HG02798 (cell line): Measurements from ENCODE around the gene PSMD13.

Experiments
- ATAC-seq: cut with Tn5 transposase; IDR thresholded peaks from one replicate; pipeline ENCODE4 v1.9.1; 2021; ENCODE audit warnings: mild to moderate bottlenecking; ENCODE audit not compliant: unreplicated experiment, poor library complexity

Gene PSMD13

GRCh38 chr11:296171-297050 is 59.6 kb downstream of the PSMD13 start:
- ATAC-seq, result no peak

DNA sequence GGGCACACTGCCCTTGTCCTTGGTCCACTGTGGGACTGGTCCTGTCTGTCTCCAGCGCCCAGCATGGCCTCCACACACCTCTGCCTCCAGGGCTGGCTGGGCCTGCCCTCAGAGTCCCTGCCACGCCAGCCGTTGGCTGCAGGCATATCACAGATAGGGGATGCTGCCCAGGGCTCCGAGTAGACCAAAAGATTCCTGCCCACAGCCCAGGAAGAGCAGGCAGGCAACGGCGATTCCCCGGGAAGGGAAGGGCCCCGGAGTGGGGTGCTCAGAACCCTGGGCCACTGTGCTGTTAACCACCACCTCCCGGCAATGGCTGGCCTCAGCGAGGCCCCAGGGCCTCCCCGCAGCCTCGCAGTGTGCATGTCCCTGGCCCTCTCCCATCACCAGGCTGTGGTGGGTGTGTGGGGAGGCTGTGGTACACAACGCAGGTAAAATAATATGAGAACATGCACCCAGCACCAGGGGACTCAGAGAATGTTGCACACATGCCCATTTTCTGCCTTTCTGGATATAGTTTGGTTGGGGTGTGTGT is 60.3 kb downstream of the PSMD13 start:
- ATAC-seq, result no peak

GRCh38 chr11:297586-298405 is 61.0 kb downstream of the PSMD13 start:
- no peak for ATAC-seq

- ATAC-seq, result no peak
Observed at GRCh38 chr11:298406-299065, 61.8 kb downstream of the PSMD13 start.

- ATAC-seq, result no peak
Observed at GRCh38 chr11:299081-299891, 62.5 kb downstream of the PSMD13 start, which contains the start of gene IFITM5. IFITM5 (minus strand) TSS chr11:299526; CDS start chr11:299490, 36 bp downstream.

DNA sequence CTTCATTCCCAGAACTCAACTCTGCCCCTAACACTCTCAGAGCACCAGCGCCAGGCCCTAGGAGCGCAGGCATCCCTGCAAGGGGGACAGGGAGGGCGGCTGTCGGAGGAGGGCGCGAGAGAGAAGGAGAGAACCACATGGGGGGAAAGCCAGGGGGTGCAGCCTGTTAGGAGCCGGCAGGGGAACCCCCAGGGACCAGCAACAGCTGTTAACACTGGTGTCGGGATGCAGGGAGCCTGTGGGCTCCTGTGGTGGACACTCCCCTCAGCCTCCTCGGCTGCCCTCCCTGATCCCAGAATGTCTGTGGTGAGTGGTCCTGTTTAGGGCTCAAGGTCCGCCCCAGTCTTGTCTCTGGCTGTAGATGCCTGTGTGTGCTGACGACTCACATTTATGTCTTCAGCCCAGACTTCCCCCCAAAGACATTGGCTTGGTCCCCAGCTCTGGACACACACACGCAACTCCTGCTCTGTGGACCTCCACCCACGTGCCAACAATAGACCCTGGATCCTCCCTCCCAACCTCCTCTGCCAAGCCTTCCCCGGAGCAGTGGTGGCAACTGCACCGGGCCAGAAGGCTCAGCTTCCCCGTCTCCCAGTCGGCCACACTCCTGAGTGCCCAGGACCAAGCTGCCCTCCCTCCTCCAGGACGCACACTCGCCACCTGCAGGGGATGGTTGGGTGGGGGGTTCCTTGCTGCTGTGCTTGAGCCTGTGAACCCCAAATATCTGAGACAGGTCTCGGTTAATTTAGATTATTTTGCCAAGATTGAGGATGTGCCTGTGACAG is 63.4 kb downstream of the PSMD13 start:
- ATAC-seq, result no peak
